Type B pancreatic cell (in vitro differentiated cells): Measurements from ENCODE around the gene SPATA12. TPM values are rescaled to one million over a fixed set of nuclear protein-coding genes. Genes with fewer than 3 reads are reported as not detected.

Source experiments
- DNase-seq: peaks from one replicate; pipeline ENCODE4 v3.0.0; 2021; ENCODE audit warnings: mixed read lengths; ENCODE audit not compliant: unreplicated experiment; ENCODE audit errors: extremely low spot score
- H3K27ac Mint-ChIP-seq: 2 replicates; pipeline ENCODE4 v1.8.0; 2021; ENCODE audit warnings: mild to moderate bottlenecking, mixed read lengths
- H3K27me3 Mint-ChIP-seq: 2 replicates; pipeline ENCODE4 v1.8.0; 2021; ENCODE audit warnings: mixed read lengths
- H3K36me3 Mint-ChIP-seq: 2 replicates; pipeline ENCODE4 v1.8.0; 2021; ENCODE audit warnings: mixed read lengths
- H3K4me1 Mint-ChIP-seq: one replicate; pipeline ENCODE4 v1.8.0; 2021; ENCODE audit warnings: mixed read lengths; ENCODE audit not compliant: unreplicated experiment
- H3K4me3 Mint-ChIP-seq: 2 replicates; pipeline ENCODE4 v1.8.0; 2021; ENCODE audit warnings: mild to moderate bottlenecking, mixed read lengths
- H3K9me3 Mint-ChIP-seq: 2 replicates; pipeline ENCODE4 v1.8.0; 2021; ENCODE audit warnings: mixed read lengths
- CTCF ChIP-seq: fragments of 200-600 bp; sonication (generic); conservative IDR thresholded peaks from 2 replicates; pipeline ENCODE4 v1.5.0; 2021; ENCODE audit warnings: antibody characterized with exemption, mild to moderate bottlenecking
- total RNA-seq: library from RNA; stranded (reverse); gene quantifications from 2 replicates; pipeline ENCODE4 v1.2.1, GENCODE V29; 2021; ENCODE audit warnings: low replicate concordance

SPATA12 gene
- total RNA-seq, 1 donor from 2014 or later = not detected

GRCh38 chr3:57068437-57069089 is 8.1 kb downstream of the SPATA12 start:
- no peak for DNase-seq

DNA sequence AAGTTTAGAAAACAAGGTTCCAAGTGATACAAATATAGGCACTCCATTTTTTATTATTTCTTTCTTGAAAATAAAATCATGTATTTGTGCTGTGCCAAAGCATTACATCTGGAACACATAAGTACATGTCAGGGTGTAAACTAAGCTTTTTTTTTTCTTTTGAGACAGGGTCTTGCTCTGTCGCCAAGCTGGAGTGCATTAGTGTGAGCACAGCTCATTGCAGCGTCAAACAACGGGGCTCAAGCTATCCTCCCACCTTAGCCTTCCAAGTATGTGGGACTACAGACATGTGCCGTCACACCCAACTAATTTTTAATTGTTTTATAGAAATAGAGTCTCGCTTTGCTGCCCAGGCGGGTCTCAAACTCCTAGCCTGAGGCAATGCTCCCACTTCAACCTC is 9.0 kb downstream of the SPATA12 start:
- H3K9me3 Mint-ChIP-seq = peaks cover 6% of the 10 kb centered on the region
- no peak overlapping the region for H3K4me3 Mint-ChIP-seq
- H3K27me3 Mint-ChIP-seq = no peaks in the 10 kb centered on the region
- no peak for DNase-seq
- no peak overlapping the region for H3K27ac Mint-ChIP-seq
- H3K4me1 Mint-ChIP-seq = peaks cover 18% of the 10 kb centered on the region
- no peaks in the 10 kb centered on the region for H3K36me3 Mint-ChIP-seq
- TF ChIP-seq CTCF = no peak

More at GRCh38 chr3:57068437-57069089, 8.1 kb downstream of the SPATA12 start:
- H3K9me3 Mint-ChIP-seq = peaks cover 6% of the 10 kb centered on the region
- peaks cover 23% of the 10 kb centered on the region for H3K4me1 Mint-ChIP-seq
- TF ChIP-seq CTCF = no peak
- no peaks in the 10 kb centered on the region for H3K36me3 Mint-ChIP-seq
- no peak overlapping the region for H3K4me3 Mint-ChIP-seq
- H3K27me3 Mint-ChIP-seq = no peaks in the 10 kb centered on the region
- H3K27ac Mint-ChIP-seq = peak overlapping the region; percentile 66

- Mint-ChIP-seq H3K27ac (no peak overlapping the region), H3K27me3 (peaks cover 16% of the 10 kb centered on the region), H3K36me3 (peaks cover 3% of the 10 kb centered on the region), H3K4me3 (no peak overlapping the region), H3K9me3 (peaks cover under 1% of the 10 kb centered on the region), H3K4me1 (peaks cover 16% of the 10 kb centered on the region)
- no peak for TF ChIP-seq CTCF
- no peak for DNase-seq
These were observed 13.2 kb downstream of the SPATA12 start for GRCh38 chr3:57073628-57074027.

DNA sequence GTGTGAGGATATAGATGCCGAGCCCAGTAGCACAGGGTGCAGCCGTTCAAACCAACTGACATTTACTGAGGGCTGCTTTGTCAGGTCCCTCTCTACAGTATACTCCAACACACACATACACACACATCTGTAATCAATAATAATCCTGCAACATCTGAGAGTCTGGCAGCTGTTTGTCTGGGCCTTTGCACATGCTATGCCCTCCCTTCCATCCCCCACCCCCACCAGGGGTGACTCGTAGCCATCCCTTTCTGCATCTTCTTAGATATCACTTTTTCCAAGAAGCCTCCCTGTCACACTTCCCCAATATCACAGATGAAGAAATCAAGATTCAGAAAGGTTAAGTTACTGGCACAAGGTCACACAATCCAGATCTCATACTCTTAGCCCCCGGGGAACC is 13.7 kb downstream of the SPATA12 start:
- no peaks in the 10 kb centered on the region for H3K9me3 Mint-ChIP-seq
- no peak overlapping the region for H3K27ac Mint-ChIP-seq
- no peak overlapping the region for H3K4me3 Mint-ChIP-seq
- H3K36me3 Mint-ChIP-seq = peaks cover 3% of the 10 kb centered on the region
- no peak for TF ChIP-seq CTCF
- peaks cover 12% of the 10 kb centered on the region for H3K4me1 Mint-ChIP-seq
- no peak for DNase-seq
- H3K27me3 Mint-ChIP-seq = peaks cover 16% of the 10 kb centered on the region

- DNase-seq = no peak
- no peak for TF ChIP-seq CTCF
- Mint-ChIP-seq H3K9me3 (no peaks in the 10 kb centered on the region), H3K27me3 (peaks cover 24% of the 10 kb centered on the region), H3K27ac (no peak overlapping the region), H3K36me3 (peaks cover 3% of the 10 kb centered on the region), H3K4me3 (peak overlapping the region; percentile 7), H3K4me1 (peaks cover 9% of the 10 kb centered on the region)
These were observed 16.0 kb downstream of the SPATA12 start for GRCh38 chr3:57076422-57076951.
